GM12878 (cell line): ENCODE measurements around the gene CACHD1. TPM values are rescaled to one million over a fixed set of nuclear protein-coding genes. Genes with fewer than 3 reads are reported as not detected.

Source experiments
- ATAC-seq: fragments of 200-7000 bp; cut with Tn5 transposase; 3 replicates; pipeline ENCODE4 v1.9.1; 2020; ENCODE audit warnings: mild to moderate bottlenecking, moderate library complexity
- BruUV-seq: library from RNA; stranded (reverse); fragments of 400-500 nt; replicated peaks from 2 replicates; lab custom pipeline; 2021; lab: Mats Ljungman, UMichigan
- CTCF ChIA-PET: fragments of 300-600 bp; sonication (Branson Sonifier 250); formaldehyde crosslinking; extraction: SDS; loops from one replicate; lab custom pipeline; 2021; ENCODE audit warnings: inconsistent platforms; lab: Yijun Ruan, JAX
- POLR2A ChIA-PET: fragments of 350-600 bp; formaldehyde crosslinking; extraction: SDS; loops from one replicate; lab custom pipeline; 2021; ENCODE audit warnings: inconsistent platforms; lab: Charles Lee
- RAD21 ChIA-PET: fragments of 300-600 bp; sonication (Branson Sonifier 250); formaldehyde crosslinking; loops from one replicate; lab custom pipeline; 2023; ENCODE audit warnings: antibody characterized with exemption; ENCODE audit not compliant: unreplicated experiment; lab: Charles Lee
- SMC1A ChIA-PET: fragments of 300-600 bp; sonication (Branson Sonifier 250); formaldehyde crosslinking; loops from one replicate; lab custom pipeline; 2023; ENCODE audit not compliant: unreplicated experiment, uncharacterized antibody; lab: Charles Lee
- DNase-seq: peaks from one replicate; pipeline ENCODE4 v3.0.0-alpha.2; 2011; ENCODE audit warnings: low read depth, low spot score
- FAIRE-seq: peaks from 3 replicates; lab custom pipeline; 2011; peaks lifted over from hg19 to GRCh38; lab: Jason Lieb, UNC
- H2AFZ ChIP-seq: 2 replicates; pipeline ENCODE4 v1.6.0; 2011; ENCODE audit warnings: low read depth, low read length, control low read depth; ENCODE audit not compliant: control insufficient read depth
- H3K27ac ChIP-seq: 2 replicates; pipeline ENCODE4 v1.5.1; 2011; ENCODE audit warnings: control low read depth; ENCODE audit not compliant: control insufficient read depth, insufficient read depth
- H3K27me3 ChIP-seq, 2 experiments: replicated peaks in 1 of 2; 2 replicates each; pipeline versions ENCODE4 v1.6.0 to v1.6.1; 2011; ENCODE audit warnings: low read length in 1 of 2; ENCODE audit not compliant: control insufficient read depth in 2 of 2, insufficient read depth in 2 of 2
- H3K36me3 ChIP-seq, 2 experiments: 2 replicates each; pipeline ENCODE4 v1.5.1; 2011; ENCODE audit warnings: low read length in 1 of 2; ENCODE audit not compliant: control insufficient read depth in 2 of 2, insufficient read depth in 2 of 2
- H3K4me1 ChIP-seq: 2 replicates; pipeline ENCODE4 v1.6.1; 2011; ENCODE audit warnings: mild to moderate bottlenecking, low read length, moderate library complexity, mixed read lengths; ENCODE audit not compliant: control insufficient read depth, insufficient read depth
- H3K4me2 ChIP-seq: 2 replicates; pipeline ENCODE4 v1.6.0; 2011; ENCODE audit warnings: control low read depth; ENCODE audit not compliant: control insufficient read depth, insufficient read depth
- H3K4me3 ChIP-seq: fragments of 200-600 bp; sonication (generic); 2 replicates; pipeline ENCODE4 v1.5.1; 2016
- H3K79me2 ChIP-seq: 2 replicates; pipeline ENCODE4 v1.6.0; 2011; ENCODE audit warnings: low read length; ENCODE audit not compliant: control insufficient read depth, insufficient read depth
- H3K9ac ChIP-seq: 2 replicates; pipeline ENCODE4 v1.8.0; 2011; ENCODE audit warnings: low read length, control low read depth, mixed read lengths; ENCODE audit not compliant: control insufficient read depth, insufficient read depth
- H3K9me3 ChIP-seq: replicated peaks from 3 replicates; pipeline ENCODE4 v1.5.1; 2011; ENCODE audit warnings: mild to moderate bottlenecking, low read length; ENCODE audit not compliant: control insufficient read depth, insufficient read depth
- H4K20me1 ChIP-seq: 2 replicates; pipeline ENCODE4 v1.6.0; 2011; ENCODE audit not compliant: control insufficient read depth, insufficient read depth
- ATF3 ChIP-seq: IDR thresholded peaks from 2 replicates; pipeline ENCODE4 v1.6.1; 2011; ENCODE audit warnings: low read depth, mild to moderate bottlenecking, low read length, moderate library complexity, borderline replicate concordance; ENCODE audit errors: extremely low read depth
- BRCA1 ChIP-seq: IDR thresholded peaks from 2 replicates; pipeline ENCODE4 v1.6.1; 2011; ENCODE audit warnings: low read depth, low read length, improper control_type of control experiment
- CREB1 ChIP-seq: IDR thresholded peaks from 2 replicates; pipeline ENCODE4 v1.6.1; 2012; ENCODE audit warnings: low read depth, mild to moderate bottlenecking, inconsistent platforms
- CUX1 ChIP-seq: IDR thresholded peaks from 2 replicates; pipeline ENCODE4 v1.6.1; 2012; ENCODE audit warnings: improper control_type of control experiment, low read depth, low read length; ENCODE audit not compliant: insufficient replicate concordance
- EED ChIP-seq: sonication (generic); IDR thresholded peaks from 2 replicates; pipeline ENCODE4 v1.6.1; 2016; ENCODE audit warnings: antibody characterized with exemption, low read depth
- GATAD2B ChIP-seq: fragments of 450-650 bp; conservative IDR thresholded peaks from 2 replicates; pipeline ENCODE4 v1.6.1; 2017; ENCODE audit warnings: low read depth, mild to moderate bottlenecking, moderate library complexity
- KLF5 ChIP-seq: fragments of 450-650 bp; IDR thresholded peaks from 2 replicates; pipeline ENCODE4 v1.6.1; 2014; ENCODE audit warnings: mild to moderate bottlenecking; ENCODE audit not compliant: partially characterized antibody
- RAD21 ChIP-seq: IDR thresholded peaks from 2 replicates; pipeline ENCODE4 v1.6.1; 2011; ENCODE audit warnings: mild to moderate bottlenecking, low read depth, low read length, moderate library complexity; ENCODE audit not compliant: insufficient read depth
- RB1 ChIP-seq: fragments of 450-650 bp; formaldehyde crosslinking; IDR thresholded peaks from 2 replicates; pipeline ENCODE4 v1.6.1; 2017; ENCODE audit warnings: mild to moderate bottlenecking, borderline replicate concordance
- RELB ChIP-seq: fragments of 450-650 bp; IDR thresholded peaks from 2 replicates; pipeline ENCODE4 v1.6.1; 2017; ENCODE audit warnings: low read depth, mild to moderate bottlenecking, moderate library complexity
- SP1 ChIP-seq: IDR thresholded peaks from one replicate; pipeline ENCODE4 v1.6.1; 2011; ENCODE audit warnings: low read depth, low read length
- USF2 ChIP-seq: IDR thresholded peaks from 2 replicates; pipeline ENCODE4 v1.6.1; 2011; ENCODE audit warnings: low read depth, low read length, improper control_type of control experiment, borderline replicate concordance
- WGBS: methylation state at CpG from one replicate; pipeline ENCODE4 v1.1.6; 2016; ENCODE audit warnings: low lambda C conversion rate; ENCODE audit not compliant: insufficient replicate concordance, insufficient coverage; ENCODE audit errors: missing lambda C conversion rate; 5-methylcytosine and 5-hydroxymethylcytosine counted together
- in situ Hi-C: fragments of 300-500 bp; cut with MboI; formaldehyde crosslinking; loops from 9 replicates; pipeline ENCODE4 v1.14.3; 2018; ENCODE audit warnings: mixed read lengths
- intact Hi-C: fragments of 100-400 bp; cut with micrococcal nuclease; formaldehyde crosslinking; loops from one replicate; pipeline ENCODE4 v1.14.2; 2022; ENCODE audit not compliant: unreplicated experiment
- polyA plus RNA-seq, 11 experiments: library from polyadenylated mRNA; depleted of rRNA in 4 of 11; unstranded in 6 of 11; stranded (reverse) in 5 of 11; fragments of >200 nt; fragmentation: Nextera tagmentation in 4 of 11; fragmentation: Illumina TruSeq in 1 of 11; extraction: Ambion mirVana in 4 of 11; extraction: Trizol in 1 of 11; gene quantifications; 1 replicate in 1 of 11; 2 replicates in 10 of 11; pipeline versions ENCODE4 v1.2.1 to v1.2.3, GENCODE V29; 2011 to 2016; ENCODE audit warnings: inconsistent platforms in 2 of 11, missing spikeins in 2 of 11, low read depth in 1 of 11
- total RNA-seq, 4 experiments: library from RNA; depleted of rRNA in 3 of 4; stranded (reverse); fragments of >200 nt in 3 of 4; fragmentation: Illumina TruSeq in 1 of 4; extraction: Trizol in 1 of 4; gene quantifications; 2 replicates each; pipeline versions ENCODE4 v1.2.1 to v1.2.3, GENCODE V29; 2013 to 2021

CACHD1 gene
- total and polyA plus RNA-seq, 10 of the 15 experiments (the other 5 are each of a cell fraction or from before 2014, with no cell fraction given) = 0.03 TPM; not detected in 9

DNA sequence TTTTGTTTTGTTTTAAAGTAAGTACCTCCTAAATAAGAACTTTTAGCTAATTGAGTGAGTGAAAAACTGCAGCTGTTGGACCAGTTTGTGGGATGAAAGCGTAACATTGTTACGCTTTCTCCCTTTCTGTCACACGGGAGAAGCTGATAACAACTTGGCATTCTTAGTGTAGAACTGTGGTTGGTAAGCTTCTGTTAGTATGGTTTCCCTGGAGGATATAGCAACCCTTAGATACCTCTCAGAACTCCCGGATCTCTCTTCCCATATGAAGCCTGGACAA, 98.2 kb downstream of the CACHD1 start (continued):
- TF ChIP-seq CUX1 (no peak), RELB (no peak), RB1 (no peak)

- H3K4me2 ChIP-seq = no peak overlapping the region
- BruUV-seq = no TSS peak
- in situ Hi-C loops (no loop called here), intact Hi-C loops (no loop called here)
- H3K4me3 ChIP-seq = no peak overlapping the region
- H3K9me3 ChIP-seq = no peaks in the 10 kb centered on the region
- ChIA-PET RAD21 (no interaction called here), SMC1A (no interaction called here), CTCF (no interaction called here), POLR2A (no interaction called here)
- H3K4me1 ChIP-seq = no peaks in the 10 kb centered on the region
- TF ChIP-seq ATF3 = no peak
- no peak for TF ChIP-seq CREB1
- no peak for TF ChIP-seq USF2
- no peak for TF ChIP-seq RAD21
- no peak for TF ChIP-seq SP1
- TF ChIP-seq BRCA1 = no peak
- no peak for TF ChIP-seq GATAD2B
- TF ChIP-seq KLF5 = no peak
- TF ChIP-seq EED = no peak
- DNase-seq (no peak), FAIRE-seq (no peak), ATAC-seq (no peak)
- no peak overlapping the region for H3K9ac ChIP-seq
- H4K20me1 ChIP-seq = no peaks in the 10 kb centered on the region
- H3K27me3 ChIP-seq = no peaks in the 10 kb centered on the region
- no peaks in the 10 kb centered on the region for H3K36me3 ChIP-seq
- no peak overlapping the region for H2AFZ ChIP-seq
- no peak overlapping the region for H3K27ac ChIP-seq
- 23% methylated on average over 4 of the region's 4 CpGs for WGBS
- H3K79me2 ChIP-seq = no peaks in the 10 kb centered on the region
Observed at GRCh38 chr1:64569411-64569810, 99.5 kb downstream of the CACHD1 start.
